Neural crest cell (in vitro differentiated cells): ENCODE data around the gene SZRD1. TPM values are rescaled to one million over a fixed set of nuclear protein-coding genes. Genes with fewer than 3 reads are reported as not detected.
A peak's percentile ranks its signal among the peaks of the same experiment; 100 is the strongest.

Experiments
- DNase-seq: peaks from one replicate; pipeline ENCODE4 v3.0.0; 2021; ENCODE audit warnings: low read depth, mixed read lengths, low spot score
- H3K27ac Mint-ChIP-seq: one replicate; pipeline ENCODE4 v1.8.0; 2021; ENCODE audit warnings: mild to moderate bottlenecking, mixed read lengths; ENCODE audit not compliant: unreplicated experiment
- H3K27me3 Mint-ChIP-seq: 2 replicates; pipeline ENCODE4 v1.8.0; 2021; ENCODE audit warnings: low read depth, mild to moderate bottlenecking, mixed read lengths
- H3K36me3 Mint-ChIP-seq: 2 replicates; pipeline ENCODE4 v1.8.0; 2021; ENCODE audit warnings: low read depth, mild to moderate bottlenecking, mixed read lengths
- H3K4me1 Mint-ChIP-seq: 2 replicates; pipeline ENCODE4 v1.8.0; 2021; ENCODE audit warnings: mixed read lengths
- H3K4me3 Mint-ChIP-seq: one replicate; pipeline ENCODE4 v1.8.0; 2021; ENCODE audit warnings: mild to moderate bottlenecking, mixed read lengths
- H3K9me3 Mint-ChIP-seq: 2 replicates; pipeline ENCODE4 v1.8.0; 2021; ENCODE audit warnings: mixed read lengths
- CTCF ChIP-seq: fragments of 200-600 bp; sonication (generic); conservative IDR thresholded peaks from 2 replicates; pipeline ENCODE4 v1.5.0; 2021; ENCODE audit warnings: antibody characterized with exemption, mild to moderate bottlenecking
- total RNA-seq: library from RNA; stranded (reverse); gene quantifications from 2 replicates; pipeline ENCODE4 v1.2.1, GENCODE V29; 2021

Gene SZRD1
- total RNA-seq, 1 donor from 2014 or later, result 153 TPM

- TF ChIP-seq CTCF, result no peak
- no peaks in the 10 kb centered on the region for H3K36me3 Mint-ChIP-seq
- no peak overlapping the region for H3K27ac Mint-ChIP-seq
- peak overlapping the region; percentile 96 for H3K4me3 Mint-ChIP-seq
- H3K9me3 Mint-ChIP-seq, result no peaks in the 10 kb centered on the region
- H3K4me1 Mint-ChIP-seq, result peaks cover 17% of the 10 kb centered on the region
- no peak for DNase-seq
- H3K27me3 Mint-ChIP-seq, result no peaks in the 10 kb centered on the region
Observed at GRCh38 chr1:16442941-16443340, 75.9 kb downstream of the SZRD1 start.

GRCh38 chr1:16443975-16444770 lies 77.1 kb downstream of the SZRD1 start:
- H3K36me3 Mint-ChIP-seq, result peaks cover under 1% of the 10 kb centered on the region
- H3K27ac Mint-ChIP-seq, result no peak overlapping the region
- no peaks in the 10 kb centered on the region for H3K27me3 Mint-ChIP-seq
- H3K9me3 Mint-ChIP-seq, result no peaks in the 10 kb centered on the region
- no peak for DNase-seq
- H3K4me1 Mint-ChIP-seq, result peaks cover 17% of the 10 kb centered on the region
- peak overlapping the region; percentile 72 for H3K4me3 Mint-ChIP-seq
- no peak for TF ChIP-seq CTCF

- peaks cover 15% of the 10 kb centered on the region for H3K4me1 Mint-ChIP-seq
- no peak overlapping the region for H3K4me3 Mint-ChIP-seq
- no peak for TF ChIP-seq CTCF
- peaks cover 5% of the 10 kb centered on the region for H3K36me3 Mint-ChIP-seq
- H3K9me3 Mint-ChIP-seq, result no peaks in the 10 kb centered on the region
- H3K27me3 Mint-ChIP-seq, result no peaks in the 10 kb centered on the region
- no peak for DNase-seq
- no peak overlapping the region for H3K27ac Mint-ChIP-seq
Observed at GRCh38 chr1:16445052-16445451, 78.0 kb downstream of the SZRD1 start.

- no peak for DNase-seq
- no peaks in the 10 kb centered on the region for H3K27me3 Mint-ChIP-seq
- H3K36me3 Mint-ChIP-seq, result peaks cover 8% of the 10 kb centered on the region
- TF ChIP-seq CTCF, result no peak
- no peak overlapping the region for H3K27ac Mint-ChIP-seq
- H3K4me1 Mint-ChIP-seq, result peaks cover 8% of the 10 kb centered on the region
- H3K9me3 Mint-ChIP-seq, result no peaks in the 10 kb centered on the region
- no peak overlapping the region for H3K4me3 Mint-ChIP-seq
Observed at GRCh38 chr1:16446116-16446515, 79.1 kb downstream of the SZRD1 start.

- H3K36me3 Mint-ChIP-seq, result peaks cover 13% of the 10 kb centered on the region
- H3K27ac Mint-ChIP-seq, result no peak overlapping the region
- no peak for TF ChIP-seq CTCF
- H3K4me1 Mint-ChIP-seq, result no peaks in the 10 kb centered on the region
- no peak overlapping the region for H3K4me3 Mint-ChIP-seq
- no peak for DNase-seq
- H3K9me3 Mint-ChIP-seq, result no peaks in the 10 kb centered on the region
- H3K27me3 Mint-ChIP-seq, result no peaks in the 10 kb centered on the region
Observed at GRCh38 chr1:16447641-16448040, 80.6 kb downstream of the SZRD1 start.

Other genes starting within 250 kb of the SZRD1 start
- 21.7 and 25.0 TPM in 2 replicates for gene EPHA2, start 211.2 kb upstream of the SZRD1 start, total RNA-seq
- 7.7 and 9.0 TPM in 2 replicates for gene ARHGEF19, start 154.6 kb upstream of the SZRD1 start, total RNA-seq
- 11.4 and 11.8 TPM in 2 replicates for gene CPLANE2, start 130.1 kb upstream of the SZRD1 start, total RNA-seq
- 24.3 and 24.6 TPM in 2 replicates for gene FBXO42, start 14.8 kb upstream of the SZRD1 start, total RNA-seq
- gene SPATA21, start 70.2 kb downstream of the SZRD1 start, total RNA-seq, result not detected in 2 replicates
- 44.7 and 44.8 TPM in 2 replicates for gene NECAP2, start 73.5 kb downstream of the SZRD1 start, total RNA-seq
- 2,478 and 3,042 TPM in 2 replicates for gene RNU1-1, start 147.0 kb downstream of the SZRD1 start, total RNA-seq
- gene NBPF1, start 246.3 kb downstream of the SZRD1 start, total RNA-seq, result 124 and 129 TPM in 2 replicates